Gastrocnemius medialis (tissue), 4 donors: Measurements from ENCODE around the gene ACOXL. TPM values are rescaled to one million over a fixed set of nuclear protein-coding genes. Genes with fewer than 3 reads are reported as not detected.

ENCODE experiments used
- ATAC-seq, 2 donors: fragments of 150-250 bp; one replicate each; pipeline ENCODE4 v1.9.1; 2016
- DNase-seq, 2 donors: peaks; one replicate each; pipeline ENCODE4 v3.0.0-alpha.2; 2019
- H3K27ac ChIP-seq, 4 donors: fragments of 200-600 bp; sonication (generic); 1 replicate in 1 of 4; 2 replicates in 3 of 4; pipeline ENCODE4 v1.5.1; 2016 to 2018; ENCODE audit warnings: mild to moderate bottlenecking in 2 of 4, moderate library complexity in 1 of 4
- H3K27me3 ChIP-seq, 3 donors: fragments of 200-600 bp; sonication (generic) in 2 of 3; 1 replicate in 1 of 3; 2 replicates in 2 of 3; pipeline versions ENCODE4 v1.5.1 to v1.6.0; 2016 to 2019; ENCODE audit warnings: mild to moderate bottlenecking in 1 of 3, moderate library complexity in 1 of 3
- H3K36me3 ChIP-seq, 2 donors: fragments of 200-600 bp; sonication (generic) in 1 of 2; one replicate each; pipeline ENCODE4 v1.5.1; 2017 to 2018
- H3K4me1 ChIP-seq, 2 donors: fragments of 200-600 bp; sonication (generic) in 1 of 2; one replicate each; pipeline ENCODE4 v1.5.1; 2016 to 2017; ENCODE audit warnings: mild to moderate bottlenecking in 2 of 2
- H3K4me3 ChIP-seq, 4 donors: fragments of 200-600 bp; sonication (generic) in 3 of 4; 1 replicate in 1 of 4; 2 replicates in 3 of 4; pipeline ENCODE4 v1.5.1; 2016 to 2019; ENCODE audit warnings: mild to moderate bottlenecking in 2 of 4
- H3K9me3 ChIP-seq, 3 donors: fragments of 200-600 bp; sonication (generic) in 2 of 3; 1 replicate in 1 of 3; 2 replicates in 2 of 3; pipeline ENCODE4 v1.5.1; 2016 to 2019
- POLR2A ChIP-seq, 2 donors: fragments of 450-650 bp; IDR thresholded peaks; one replicate each; pipeline ENCODE4 v1.6.1; 2017; ENCODE audit warnings: antibody characterized with exemption in 2 of 2, mild to moderate bottlenecking in 2 of 2, moderate library complexity in 2 of 2
- in situ Hi-C, 4 donors: fragments of 200-750 bp; cut with MboI; loops; one replicate each; pipeline versions ENCODE4 v1.15.0 to v1.8.0; 2017; ENCODE audit warnings: low sequenced_read_pairs in 4 of 4
- intact Hi-C: fragments of 100-400 bp; cut with DNase I; formaldehyde crosslinking; loops from one replicate; pipeline ENCODE4 v1.15.1; 2023; ENCODE audit warnings: low total_unique reads
- total RNA-seq, 4 donors: library from RNA; depleted of rRNA; stranded (reverse); fragments of >200 nt; gene quantifications; one replicate each; pipeline versions ENCODE4 v1.1.0 to v1.2.3, GENCODE V29; 2016
- TF ChIP-seq, protein P1 (sequence below), 5 experiments: fragments of 450-650 bp in 3 of 5; fragments of 200-600 bp in 2 of 5; sonication (generic) in 2 of 5; IDR thresholded peaks in 4 of 5; conservative IDR thresholded peaks in 1 of 5; 1 replicate in 4 of 5; 2 replicates in 1 of 5; pipeline ENCODE4 v1.5.1; 2016 to 2019; ENCODE audit warnings: antibody characterized with exemption in 5 of 5, mild to moderate bottlenecking in 3 of 5, moderate library complexity in 3 of 5

The ACOXL gene
- total RNA-seq, 4 donors from 2014 or later, result not detected

DNA sequence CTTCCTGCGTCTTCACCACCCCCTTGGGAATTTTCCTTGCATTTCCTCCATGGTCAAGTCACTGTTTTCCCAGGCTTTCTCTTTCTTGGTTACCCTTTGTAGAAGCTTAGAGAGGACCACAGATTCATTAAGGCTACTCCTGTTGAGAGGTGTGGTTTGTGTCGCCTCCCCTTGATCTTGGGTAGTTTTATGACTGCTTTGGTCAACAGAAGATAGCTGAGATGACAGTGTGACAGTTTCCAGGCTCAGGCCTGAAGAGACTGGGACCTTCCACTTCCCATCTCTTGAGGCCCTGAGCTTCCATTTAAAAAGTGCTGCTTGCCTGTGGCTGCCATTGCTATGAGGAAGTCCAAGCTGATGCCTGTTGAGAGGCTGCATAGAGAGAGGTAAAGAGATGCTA is 5.4 kb downstream of the ACOXL start:
- peaks cover 32 to 51% (median 37%) of the 10 kb centered on the region in 3 donors for H3K27me3 ChIP-seq
- in situ Hi-C loops (no loop called here), intact Hi-C loops (no loop called here)
- DNase-seq (no peak), ATAC-seq (no peak)
- no peaks in the 10 kb centered on the region for H3K9me3 ChIP-seq
- TF ChIP-seq, protein P1, sequence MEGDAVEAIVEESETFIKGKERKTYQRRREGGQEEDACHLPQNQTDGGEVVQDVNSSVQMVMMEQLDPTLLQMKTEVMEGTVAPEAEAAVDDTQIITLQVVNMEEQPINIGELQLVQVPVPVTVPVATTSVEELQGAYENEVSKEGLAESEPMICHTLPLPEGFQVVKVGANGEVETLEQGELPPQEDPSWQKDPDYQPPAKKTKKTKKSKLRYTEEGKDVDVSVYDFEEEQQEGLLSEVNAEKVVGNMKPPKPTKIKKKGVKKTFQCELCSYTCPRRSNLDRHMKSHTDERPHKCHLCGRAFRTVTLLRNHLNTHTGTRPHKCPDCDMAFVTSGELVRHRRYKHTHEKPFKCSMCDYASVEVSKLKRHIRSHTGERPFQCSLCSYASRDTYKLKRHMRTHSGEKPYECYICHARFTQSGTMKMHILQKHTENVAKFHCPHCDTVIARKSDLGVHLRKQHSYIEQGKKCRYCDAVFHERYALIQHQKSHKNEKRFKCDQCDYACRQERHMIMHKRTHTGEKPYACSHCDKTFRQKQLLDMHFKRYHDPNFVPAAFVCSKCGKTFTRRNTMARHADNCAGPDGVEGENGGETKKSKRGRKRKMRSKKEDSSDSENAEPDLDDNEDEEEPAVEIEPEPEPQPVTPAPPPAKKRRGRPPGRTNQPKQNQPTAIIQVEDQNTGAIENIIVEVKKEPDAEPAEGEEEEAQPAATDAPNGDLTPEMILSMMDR (IDR thresholded peaks at IDR 0.05 in 4 of 5, conservative IDR thresholded peaks at IDR 0.05 in 1 of 5), result no peak
- no peak for TF ChIP-seq POLR2A (IDR thresholded peaks at IDR 0.05)
- H3K4me1 ChIP-seq, result peaks cover 0 to 3% of the 10 kb centered on the region in 2 donors
- no peaks in the 10 kb centered on the region for H3K36me3 ChIP-seq
- H3K27ac ChIP-seq, result no peak overlapping the region
- H3K4me3 ChIP-seq, result no peak overlapping the region

DNA sequence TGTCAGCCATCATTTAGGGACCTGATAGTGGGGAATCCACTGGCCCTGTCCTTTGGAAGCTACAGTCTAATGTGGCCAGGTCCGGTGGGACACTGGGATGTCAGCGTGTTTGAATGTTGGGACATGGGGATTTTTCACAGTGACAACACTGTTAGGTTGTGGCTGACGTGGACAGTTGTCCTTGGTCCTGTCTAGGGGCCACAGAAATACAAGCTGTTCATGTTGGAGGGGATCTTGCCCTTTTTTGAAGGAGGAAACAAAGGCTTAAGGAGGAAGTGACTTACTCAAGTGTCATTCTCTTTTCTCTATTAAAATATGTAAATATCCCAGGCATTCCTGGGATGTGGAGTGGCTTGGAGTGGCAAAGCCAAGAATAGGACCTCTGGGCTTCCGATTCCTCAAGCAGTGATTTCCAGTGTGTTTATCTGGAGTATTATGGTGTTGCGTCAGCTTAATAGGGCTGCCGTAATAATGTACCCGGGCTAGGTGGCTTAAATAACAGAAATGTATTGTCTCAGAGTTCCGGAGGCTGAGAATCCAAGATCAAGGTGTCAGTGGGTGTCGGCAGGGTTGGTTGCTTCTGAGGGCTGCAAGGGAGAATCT is 8.5 kb downstream of the ACOXL start:
- Histone ChIP-seq H3K36me3 (no peaks in the 10 kb centered on the region), H3K4me3 (no peak overlapping the region), H3K4me1 (no peaks in the 10 kb centered on the region), H3K27ac (no peak overlapping the region), H3K9me3 (no peaks in the 10 kb centered on the region), H3K27me3 (peaks cover 3 to 20% (median 10%) of the 10 kb centered on the region in 3 donors)
- DNase-seq, result no peak
- in situ Hi-C loops (no loop called here), intact Hi-C loops (no loop called here)
- ATAC-seq, result no peak
- TF ChIP-seq, protein P1 (IDR thresholded peaks at IDR 0.05 in 4 of 5, conservative IDR thresholded peaks at IDR 0.05 in 1 of 5), result no peak
- TF ChIP-seq POLR2A (IDR thresholded peaks at IDR 0.05), result no peak

DNA sequence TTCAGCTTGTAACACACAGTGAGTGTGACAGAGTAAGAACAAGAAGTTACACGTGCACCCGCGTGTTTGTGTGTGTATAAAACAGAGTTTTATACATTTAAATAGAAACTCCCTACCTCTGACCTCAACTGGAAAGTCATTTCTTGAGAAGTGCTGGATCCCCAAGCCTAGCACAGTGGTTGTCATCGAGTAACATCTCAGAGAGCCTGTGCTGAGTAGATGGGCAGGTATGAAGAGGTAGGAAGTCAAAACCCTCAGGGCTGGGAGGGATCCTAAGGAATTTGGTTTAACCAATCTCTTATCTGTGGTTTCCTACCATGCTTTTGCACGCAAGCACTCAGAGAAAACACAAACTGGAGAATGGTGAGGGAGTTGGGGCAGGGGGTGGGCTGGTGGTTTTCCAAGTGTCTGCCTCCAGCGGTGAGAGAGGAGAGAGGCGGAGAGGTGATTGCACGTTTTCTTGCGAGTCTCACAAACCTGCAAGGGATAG is 9.2 kb downstream of the ACOXL start:
- Histone ChIP-seq H3K9me3 (no peaks in the 10 kb centered on the region), H3K36me3 (no peaks in the 10 kb centered on the region), H3K27me3 (peaks cover 0 to 13% (median 10%) of the 10 kb centered on the region in 3 donors), H3K27ac (no peak overlapping the region), H3K4me1 (no peaks in the 10 kb centered on the region), H3K4me3 (no peak overlapping the region)
- TF ChIP-seq, protein P1 (IDR thresholded peaks at IDR 0.05 in 4 of 5, conservative IDR thresholded peaks at IDR 0.05 in 1 of 5), result no peak
- no peak for DNase-seq
- ATAC-seq, result no peak
- in situ Hi-C loops (no loop called here), intact Hi-C loops (no loop called here)

DNA sequence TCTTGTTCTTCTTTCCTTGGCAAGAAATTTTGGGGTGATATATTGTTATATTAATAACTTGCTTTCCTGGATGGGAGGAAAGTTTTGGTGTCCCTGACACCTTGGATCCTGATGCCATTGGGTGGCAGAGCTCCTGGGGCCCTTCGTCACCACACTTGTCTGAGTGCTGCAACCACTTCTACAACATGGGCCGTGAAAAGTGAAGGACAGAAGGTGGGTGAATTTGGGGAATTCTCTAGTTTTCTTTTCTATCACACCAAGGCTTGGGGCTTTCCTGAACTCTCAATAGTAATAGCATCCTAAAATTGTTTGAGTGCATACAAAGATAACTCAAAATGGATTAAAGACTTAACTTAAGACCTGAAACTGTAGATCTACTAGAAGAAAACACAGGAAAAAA is 10.0 kb downstream of the ACOXL start:
- TF ChIP-seq, protein P1 (IDR thresholded peaks at IDR 0.05 in 4 of 5, conservative IDR thresholded peaks at IDR 0.05 in 1 of 5), result no peak
- no peak for TF ChIP-seq POLR2A (IDR thresholded peaks at IDR 0.05)
- no peak for DNase-seq
- Histone ChIP-seq H3K4me3 (no peak overlapping the region), H3K4me1 (no peaks in the 10 kb centered on the region), H3K36me3 (no peaks in the 10 kb centered on the region), H3K27me3 (peaks cover 0 to 6% (median 5%) of the 10 kb centered on the region in 3 donors), H3K9me3 (no peaks in the 10 kb centered on the region), H3K27ac (no peak overlapping the region)
- no peak for ATAC-seq
- in situ Hi-C loops, result no loop called here
- intact Hi-C loops, result no loop called here

DNA sequence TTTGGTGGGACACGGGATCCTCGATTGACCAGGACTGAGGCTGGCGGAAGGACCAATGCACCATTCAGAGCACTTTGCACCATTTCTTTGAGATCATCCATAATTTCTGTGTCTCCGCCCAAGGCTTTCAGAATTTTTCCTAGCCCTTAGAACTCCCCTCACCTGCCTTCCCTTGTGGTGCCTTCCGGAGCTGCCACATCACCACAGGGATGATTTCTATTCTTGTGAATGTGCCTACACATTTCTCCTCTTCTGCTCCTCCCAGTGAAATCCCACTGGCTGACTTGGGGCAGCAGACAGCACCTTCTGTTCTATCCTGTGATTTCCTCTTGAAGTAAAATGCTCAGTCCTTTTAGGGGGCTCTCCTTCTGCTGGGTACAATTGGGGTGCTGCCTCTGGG is 11.2 kb downstream of the ACOXL start:
- Histone ChIP-seq H3K4me3 (no peak overlapping the region), H3K27ac (no peak overlapping the region), H3K9me3 (no peaks in the 10 kb centered on the region), H3K27me3 (peaks cover 0 to 6% (median 5%) of the 10 kb centered on the region in 3 donors), H3K4me1 (no peaks in the 10 kb centered on the region), H3K36me3 (no peaks in the 10 kb centered on the region)
- TF ChIP-seq, protein P1 (IDR thresholded peaks at IDR 0.05 in 4 of 5, conservative IDR thresholded peaks at IDR 0.05 in 1 of 5), result no peak
- no peak for TF ChIP-seq POLR2A (IDR thresholded peaks at IDR 0.05)
- ATAC-seq (no peak), DNase-seq (no peak)
- in situ Hi-C loops, result no loop called here
- intact Hi-C loops, result no loop called here
